ENCODE results near the gene RAD51B.

DNA sequence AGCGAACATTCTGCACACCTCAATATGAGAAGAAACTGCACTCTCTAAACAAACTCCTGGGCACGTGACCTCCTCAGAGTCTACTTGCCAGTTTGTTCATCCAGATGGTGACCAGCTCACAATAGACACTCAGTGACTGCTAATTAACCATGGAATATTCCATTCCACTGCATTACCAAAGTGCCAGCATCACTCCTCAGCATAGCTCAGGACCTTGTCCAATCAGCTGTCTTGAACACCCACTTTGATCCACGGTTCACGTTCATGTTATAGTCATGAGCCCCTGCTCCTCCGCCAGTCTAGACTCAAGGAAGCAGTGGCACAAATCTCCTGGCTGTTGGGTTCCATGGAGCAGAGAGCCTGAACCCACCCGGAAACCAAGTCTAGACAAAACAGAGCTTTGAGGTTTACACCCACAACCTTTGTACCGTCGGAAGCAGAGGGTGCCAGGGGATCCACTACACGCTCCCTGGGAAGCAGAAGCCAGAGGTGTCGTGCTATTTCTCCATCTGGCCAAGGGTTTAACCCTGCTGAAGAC, 688.0 kb downstream of the RAD51B start:
- TF ChIP-seq, protein P1, sequence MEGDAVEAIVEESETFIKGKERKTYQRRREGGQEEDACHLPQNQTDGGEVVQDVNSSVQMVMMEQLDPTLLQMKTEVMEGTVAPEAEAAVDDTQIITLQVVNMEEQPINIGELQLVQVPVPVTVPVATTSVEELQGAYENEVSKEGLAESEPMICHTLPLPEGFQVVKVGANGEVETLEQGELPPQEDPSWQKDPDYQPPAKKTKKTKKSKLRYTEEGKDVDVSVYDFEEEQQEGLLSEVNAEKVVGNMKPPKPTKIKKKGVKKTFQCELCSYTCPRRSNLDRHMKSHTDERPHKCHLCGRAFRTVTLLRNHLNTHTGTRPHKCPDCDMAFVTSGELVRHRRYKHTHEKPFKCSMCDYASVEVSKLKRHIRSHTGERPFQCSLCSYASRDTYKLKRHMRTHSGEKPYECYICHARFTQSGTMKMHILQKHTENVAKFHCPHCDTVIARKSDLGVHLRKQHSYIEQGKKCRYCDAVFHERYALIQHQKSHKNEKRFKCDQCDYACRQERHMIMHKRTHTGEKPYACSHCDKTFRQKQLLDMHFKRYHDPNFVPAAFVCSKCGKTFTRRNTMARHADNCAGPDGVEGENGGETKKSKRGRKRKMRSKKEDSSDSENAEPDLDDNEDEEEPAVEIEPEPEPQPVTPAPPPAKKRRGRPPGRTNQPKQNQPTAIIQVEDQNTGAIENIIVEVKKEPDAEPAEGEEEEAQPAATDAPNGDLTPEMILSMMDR (conservative IDR thresholded peaks at IDR 0.05 in 1 of 2, IDR thresholded peaks at IDR 0.05 in 1 of 2; ENCODE audit: low read depth in 1 of 2, low read length in 2 of 2) = no peak
- no peak for TF ChIP-seq EZH2 (IDR thresholded peaks at IDR 0.05; ENCODE audit: low read length, missing control alignments)
